Osteocyte (in vitro differentiated cells): ENCODE data around the gene ANKRD53. TPM values are rescaled to one million over a fixed set of nuclear protein-coding genes. Genes with fewer than 3 reads are reported as not detected.
A peak's percentile ranks its signal among the peaks of the same experiment; 100 is the strongest.

Experiments used
- DNase-seq: peaks from one replicate; pipeline ENCODE4 v3.0.0; 2021; ENCODE audit warnings: mixed read lengths; ENCODE audit not compliant: unreplicated experiment; ENCODE audit errors: extremely low spot score
- H3K27ac Mint-ChIP-seq: one replicate; pipeline ENCODE4 v1.8.0; 2021; ENCODE audit warnings: mild to moderate bottlenecking, mixed read lengths; ENCODE audit not compliant: unreplicated experiment
- H3K27me3 Mint-ChIP-seq: one replicate; pipeline ENCODE4 v1.8.0; 2021; ENCODE audit warnings: mixed read lengths; ENCODE audit not compliant: unreplicated experiment
- H3K36me3 Mint-ChIP-seq: one replicate; pipeline ENCODE4 v1.8.0; 2021; ENCODE audit warnings: mixed read lengths; ENCODE audit not compliant: unreplicated experiment
- H3K4me1 Mint-ChIP-seq: one replicate; pipeline ENCODE4 v1.8.0; 2021; ENCODE audit warnings: mixed read lengths; ENCODE audit not compliant: unreplicated experiment
- H3K4me3 Mint-ChIP-seq: one replicate; pipeline ENCODE4 v1.8.0; 2021; ENCODE audit warnings: mild to moderate bottlenecking, moderate library complexity, mixed read lengths; ENCODE audit not compliant: unreplicated experiment
- H3K9me3 Mint-ChIP-seq: one replicate; pipeline ENCODE4 v1.8.0; 2021; ENCODE audit warnings: mixed read lengths; ENCODE audit not compliant: unreplicated experiment
- CTCF ChIP-seq: fragments of 200-600 bp; sonication (generic); IDR thresholded peaks from 2 replicates; pipeline ENCODE4 v1.5.0; 2021; ENCODE audit warnings: antibody characterized with exemption, mild to moderate bottlenecking, moderate library complexity
- total RNA-seq: library from RNA; stranded (reverse); gene quantifications from 2 replicates; pipeline ENCODE4 v1.2.1, GENCODE V29; 2021

Gene ANKRD53
- total RNA-seq, 1 donor from 2014 or later: 2.7 TPM

- Mint-ChIP-seq H3K36me3 (peaks cover 2% of the 10 kb centered on the region), H3K9me3 (no peaks in the 10 kb centered on the region), H3K4me3 (no peak overlapping the region), H3K27me3 (peaks cover 4% of the 10 kb centered on the region), H3K4me1 (peaks cover 3% of the 10 kb centered on the region), H3K27ac (no peak overlapping the region)
- peak; percentile 32 for DNase-seq
- TF ChIP-seq CTCF: no peak
These were observed 22.3 kb upstream of the ANKRD53 start for GRCh38 chr2:70956141-70956540.

- DNase-seq: peak; percentile 69
- peaks cover 2% of the 10 kb centered on the region for H3K36me3 Mint-ChIP-seq
- no peak for TF ChIP-seq CTCF
These were observed 20.6 kb upstream of the ANKRD53 start for GRCh38 chr2:70957798-70958197.

GRCh38 chr2:70958759-70959158 is 19.7 kb upstream of the ANKRD53 start:
- DNase-seq: peak; percentile 73
- Mint-ChIP-seq H3K36me3 (peaks cover 2% of the 10 kb centered on the region), H3K9me3 (no peaks in the 10 kb centered on the region), H3K4me3 (no peak overlapping the region), H3K27ac (no peak overlapping the region), H3K27me3 (no peaks in the 10 kb centered on the region), H3K4me1 (peaks cover 3% of the 10 kb centered on the region)
- TF ChIP-seq CTCF: no peak

More at GRCh38 chr2:70957798-70958197, 20.6 kb upstream of the ANKRD53 start:
- Mint-ChIP-seq H3K4me1 (peaks cover 3% of the 10 kb centered on the region), H3K27me3 (peaks cover 4% of the 10 kb centered on the region), H3K9me3 (no peaks in the 10 kb centered on the region), H3K27ac (no peak overlapping the region), H3K4me3 (no peak overlapping the region)

- Mint-ChIP-seq H3K4me3 (no peak overlapping the region), H3K27me3 (no peaks in the 10 kb centered on the region), H3K9me3 (no peaks in the 10 kb centered on the region), H3K36me3 (peaks cover 2% of the 10 kb centered on the region), H3K27ac (no peak overlapping the region), H3K4me1 (peaks cover 3% of the 10 kb centered on the region)
- no peak for DNase-seq
- no peak for TF ChIP-seq CTCF
These were observed 19.1 kb upstream of the ANKRD53 start for GRCh38 chr2:70959271-70959761.

- Mint-ChIP-seq H3K27me3 (no peaks in the 10 kb centered on the region), H3K9me3 (no peaks in the 10 kb centered on the region), H3K27ac (no peak overlapping the region), H3K4me3 (no peak overlapping the region), H3K4me1 (peaks cover 8% of the 10 kb centered on the region), H3K36me3 (peaks cover 2% of the 10 kb centered on the region)
- DNase-seq: peak; percentile 73
- TF ChIP-seq CTCF: no peak
These were observed 18.3 kb upstream of the ANKRD53 start for GRCh38 chr2:70959851-70960832.
